Measurements from ENCODE around the gene MPST.

The MPST gene

GRCh38 chr22:37027556-37027955 lies 8.0 kb downstream of the MPST start:
- no peak for TF ChIP-seq CTCF (IDR thresholded peaks at IDR 0.05; ENCODE audit: low read length, missing control alignments)
- no peak for DNase-seq (ENCODE audit: low read depth)
- H3K4me3 ChIP-seq (replicated peaks; ENCODE audit: low read depth, low read length): no peak overlapping the region

GRCh38 chr22:37028692-37029674 lies 9.4 kb downstream of the MPST start:
- no peak for TF ChIP-seq CTCF (IDR thresholded peaks at IDR 0.05; ENCODE audit: low read length, missing control alignments)
- DNase-seq (ENCODE audit: low read depth): no peak

GRCh38 chr22:37030560-37031281 lies 11.2 kb downstream of the MPST start:
- H3K4me3 ChIP-seq (replicated peaks; ENCODE audit: low read depth, low read length): no peak overlapping the region
- DNase-seq (ENCODE audit: low read depth): no peak
- no peak for TF ChIP-seq CTCF (IDR thresholded peaks at IDR 0.05; ENCODE audit: low read length, missing control alignments)

More at GRCh38 chr22:37028692-37029674, 9.4 kb downstream of the MPST start:
- H3K4me3 ChIP-seq (replicated peaks; ENCODE audit: low read depth, low read length): no peak overlapping the region

- no peak overlapping the region for H3K4me3 ChIP-seq (replicated peaks; ENCODE audit: low read depth, low read length)
- DNase-seq (ENCODE audit: low read depth): no peak
- TF ChIP-seq CTCF (IDR thresholded peaks at IDR 0.05; ENCODE audit: low read length, missing control alignments): no peak
Measured at GRCh38 chr22:37032134-37032534, 12.6 kb downstream of the MPST start.

- H3K4me3 ChIP-seq (replicated peaks; ENCODE audit: low read depth, low read length): no peak overlapping the region
- DNase-seq (ENCODE audit: low read depth): peak; percentile 93
- TF ChIP-seq CTCF (IDR thresholded peaks at IDR 0.05; ENCODE audit: low read length, missing control alignments): no peak
Measured at GRCh38 chr22:37032535-37033460, 13.3 kb downstream of the MPST start.

Data from fibroblast of pulmonary artery (primary cell).